Left ventricle myocardium superior (tissue), 1 donor: ENCODE data around the gene LRBA. TPM values are rescaled to one million over a fixed set of nuclear protein-coding genes. Genes with fewer than 3 reads are reported as not detected.
A peak's percentile ranks its signal among the peaks of the same experiment; 100 is the strongest.
"Not testable (repeated sequence)": the region's sequence is repeated elsewhere in the genome, so short reads cannot be mapped to it uniquely, and the experiment has no call there.

Experiments
- ATAC-seq: fragments of 200-7000 bp; cut with Tn5 transposase; one replicate; pipeline ENCODE4 v1.9.1; 2020; ENCODE audit warnings: mild to moderate bottlenecking, moderate library complexity
- DNase-seq: peaks from one replicate; pipeline ENCODE4 v3.0.0-alpha.2; 2020
- intact Hi-C: fragments of 100-400 bp; cut with micrococcal nuclease; formaldehyde crosslinking; loops from one replicate; pipeline ENCODE4 v1.11.0; 2022
- total RNA-seq: library from RNA; stranded (reverse); fragmentation: NEBNext Ultra II Directional; extraction: Animal tissue kit (Norgen Biotek cat#: 25700); gene quantifications from one replicate; pipeline ENCODE4 v1.2.1, GENCODE V29; 2021
- donor health status: DM: no; HTN: yes; CAD: no; lungs with severe emphysema.

LRBA gene
- total RNA-seq, 1 donor from 2014 or later, result 21.4 TPM

- ATAC-seq (no peak), DNase-seq (no peak)
- intact Hi-C loops, result no loop called here
Observed at GRCh38 chr4:150569998-150570535, 445.0 kb downstream of the LRBA start.

- no peak for ATAC-seq
- DNase-seq, result no peak
Observed at GRCh38 chr4:150569384-150569987, 445.6 kb downstream of the LRBA start.

GRCh38 chr4:150567070-150567469 is 448.0 kb downstream of the LRBA start:
- DNase-seq (no peak), ATAC-seq (no peak)
- intact Hi-C loops, result no loop called here

More at GRCh38 chr4:150569384-150569987, 445.6 kb downstream of the LRBA start:
- intact Hi-C loops, result no loop called here

GRCh38 chr4:150564967-150565366 is 450.1 kb downstream of the LRBA start:
- ATAC-seq, DNase-seq, intact Hi-C loops: not testable (repeated sequence)

GRCh38 chr4:150562751-150563150 is 452.3 kb downstream of the LRBA start:
- ATAC-seq, result no peak

GRCh38 chr4:150562250-150562649 is 452.8 kb downstream of the LRBA start:
- ATAC-seq, result no peak
- intact Hi-C loops, result no loop called here
- DNase-seq, result no peak

More at GRCh38 chr4:150562751-150563150, 452.3 kb downstream of the LRBA start:
- intact Hi-C loops, result no loop called here
- no peak for DNase-seq

- ATAC-seq, result no peak
- intact Hi-C loops, result no loop called here
Observed at GRCh38 chr4:150561143-150561737, 453.8 kb downstream of the LRBA start.

GRCh38 chr4:150557811-150558210 is 457.3 kb downstream of the LRBA start:
- intact Hi-C loops, DNase-seq, ATAC-seq: not testable (repeated sequence)

More at GRCh38 chr4:150561143-150561737, 453.8 kb downstream of the LRBA start:
- no peak for DNase-seq

- no peak for DNase-seq
- ATAC-seq, result no peak
- intact Hi-C loops, result no loop called here
Observed at GRCh38 chr4:150547154-150547838, 467.8 kb downstream of the LRBA start.

- DNase-seq, result no peak
- intact Hi-C loops, result no loop called here
- ATAC-seq, result no peak
Observed at GRCh38 chr4:150546286-150546685, 468.8 kb downstream of the LRBA start.

- ATAC-seq, result no peak
- intact Hi-C loops, result no loop called here
- DNase-seq, result no peak
Observed at GRCh38 chr4:150543042-150543441, 472.0 kb downstream of the LRBA start.

- ATAC-seq (no peak), DNase-seq (no peak)
- intact Hi-C loops, result no loop called here
Observed at GRCh38 chr4:150541681-150542080, 473.4 kb downstream of the LRBA start.

GRCh38 chr4:150540959-150541360 is 474.1 kb downstream of the LRBA start:
- peak; percentile 35 for ATAC-seq
- DNase-seq, result no peak
- intact Hi-C loops, result no loop called here

- intact Hi-C loops, result no loop called here
- ATAC-seq, result no peak
- no peak for DNase-seq
Observed at GRCh38 chr4:150540536-150540935, 474.5 kb downstream of the LRBA start.

- ATAC-seq, intact Hi-C loops: not testable (repeated sequence)
Observed at GRCh38 chr4:150537911-150538310, 477.2 kb downstream of the LRBA start.

GRCh38 chr4:150534818-150535217 is 480.3 kb downstream of the LRBA start:
- DNase-seq (no peak), ATAC-seq (no peak)
- intact Hi-C loops, result no loop called here

More at GRCh38 chr4:150537911-150538310, 477.2 kb downstream of the LRBA start:
- DNase-seq, result not testable (repeated sequence)

- intact Hi-C loops, result no loop called here
- ATAC-seq (no peak), DNase-seq (no peak)
Observed at GRCh38 chr4:150533673-150534072, 481.4 kb downstream of the LRBA start.

- intact Hi-C loops, result no loop called here
- ATAC-seq (no peak), DNase-seq (no peak)
Observed at GRCh38 chr4:150525321-150525868, 489.7 kb downstream of the LRBA start.

- intact Hi-C loops, result no loop called here
- ATAC-seq (no peak), DNase-seq (no peak)
Observed at GRCh38 chr4:150518559-150518958, 496.5 kb downstream of the LRBA start.

GRCh38 chr4:150515135-150515534 is 499.9 kb downstream of the LRBA start:
- ATAC-seq (no peak), DNase-seq (no peak)
- intact Hi-C loops, result no loop called here
